DND-41 (cell line): ENCODE measurements around the gene BCAS3.

ENCODE experiments used
- EZH2 ChIP-seq: IDR thresholded peaks from 3 replicates; pipeline ENCODE4 v1.6.1; 2012; ENCODE audit warnings: borderline replicate concordance, low read depth, mild to moderate bottlenecking, moderate library complexity, low read length, inconsistent platforms; ENCODE audit not compliant: severe bottlenecking
- TF ChIP-seq, protein P1 (sequence below): IDR thresholded peaks from 2 replicates; pipeline ENCODE4 v1.5.1; 2012; ENCODE audit warnings: borderline replicate concordance, low read length, moderate library complexity, mild to moderate bottlenecking; ENCODE audit not compliant: poor library complexity, severe bottlenecking; ENCODE audit errors: extremely low read depth

DNA sequence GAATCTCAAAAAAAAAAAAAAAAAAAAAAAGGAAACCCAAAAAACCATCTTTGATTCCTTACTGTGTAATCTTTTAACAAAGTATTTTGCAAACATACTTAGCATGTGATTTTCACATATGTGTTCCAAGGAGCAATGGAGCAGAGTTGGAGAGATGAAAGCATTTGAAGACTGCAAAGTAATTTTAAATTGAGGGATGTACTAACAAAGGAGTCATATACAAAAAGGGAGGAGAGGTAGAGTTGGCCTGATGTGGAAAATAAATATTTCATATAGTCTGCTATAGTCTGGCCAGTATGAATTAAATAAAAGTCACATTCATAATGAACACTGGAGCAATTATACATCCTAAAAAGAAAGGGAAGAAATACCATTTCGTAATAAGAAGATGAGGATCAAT is 456.2 kb downstream of the BCAS3 start:
- TF ChIP-seq, protein P1, sequence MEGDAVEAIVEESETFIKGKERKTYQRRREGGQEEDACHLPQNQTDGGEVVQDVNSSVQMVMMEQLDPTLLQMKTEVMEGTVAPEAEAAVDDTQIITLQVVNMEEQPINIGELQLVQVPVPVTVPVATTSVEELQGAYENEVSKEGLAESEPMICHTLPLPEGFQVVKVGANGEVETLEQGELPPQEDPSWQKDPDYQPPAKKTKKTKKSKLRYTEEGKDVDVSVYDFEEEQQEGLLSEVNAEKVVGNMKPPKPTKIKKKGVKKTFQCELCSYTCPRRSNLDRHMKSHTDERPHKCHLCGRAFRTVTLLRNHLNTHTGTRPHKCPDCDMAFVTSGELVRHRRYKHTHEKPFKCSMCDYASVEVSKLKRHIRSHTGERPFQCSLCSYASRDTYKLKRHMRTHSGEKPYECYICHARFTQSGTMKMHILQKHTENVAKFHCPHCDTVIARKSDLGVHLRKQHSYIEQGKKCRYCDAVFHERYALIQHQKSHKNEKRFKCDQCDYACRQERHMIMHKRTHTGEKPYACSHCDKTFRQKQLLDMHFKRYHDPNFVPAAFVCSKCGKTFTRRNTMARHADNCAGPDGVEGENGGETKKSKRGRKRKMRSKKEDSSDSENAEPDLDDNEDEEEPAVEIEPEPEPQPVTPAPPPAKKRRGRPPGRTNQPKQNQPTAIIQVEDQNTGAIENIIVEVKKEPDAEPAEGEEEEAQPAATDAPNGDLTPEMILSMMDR: no peak
- TF ChIP-seq EZH2: no peak
